Measurements from ENCODE around the gene SUSD6.

The SUSD6 gene

GRCh38 chr14:69674546-69675244, 63.3 kb downstream of the SUSD6 start:
- DNase-seq = no peak

GRCh38 chr14:69675245-69675583, 63.8 kb downstream of the SUSD6 start:
- no peak for DNase-seq

- DNase-seq = no peak
These were observed 64.6 kb downstream of the SUSD6 start for GRCh38 chr14:69675877-69676416.

GRCh38 chr14:69676723-69677122, 65.3 kb downstream of the SUSD6 start:
- DNase-seq = no peak

GRCh38 chr14:69680297-69680696, 68.9 kb downstream of the SUSD6 start:
- DNase-seq = no peak

GRCh38 chr14:69682136-69682535, 70.7 kb downstream of the SUSD6 start:
- no peak for DNase-seq

- no peak for DNase-seq
These were observed 71.3 kb downstream of the SUSD6 start for GRCh38 chr14:69682621-69683263.

GRCh38 chr14:69683971-69684370, 72.6 kb downstream of the SUSD6 start:
- no peak for DNase-seq

- no peak for DNase-seq
These were observed 73.2 kb downstream of the SUSD6 start for GRCh38 chr14:69684461-69685217.

- no peak for DNase-seq
These were observed 73.8 kb downstream of the SUSD6 start for GRCh38 chr14:69685218-69685616.

GRCh38 chr14:69685716-69686115, 74.3 kb downstream of the SUSD6 start:
- DNase-seq = peak; percentile 37 to 46

GRCh38 chr14:69687606-69688298, 76.4 kb downstream of the SUSD6 start:
- DNase-seq = no peak

GRCh38 chr14:69688299-69688649, 76.9 kb downstream of the SUSD6 start:
- no peak for DNase-seq

GRCh38 chr14:69690042-69690441, 78.6 kb downstream of the SUSD6 start:
- DNase-seq = no peak

- no peak for DNase-seq
These were observed 81.2 kb downstream of the SUSD6 start for GRCh38 chr14:69692594-69692993.

GRCh38 chr14:69693145-69693544, 81.7 kb downstream of the SUSD6 start:
- peak in 1 of 2 experiments; percentile 22 for DNase-seq

- DNase-seq = no peak
These were observed 82.7 kb downstream of the SUSD6 start for GRCh38 chr14:69693801-69694729.

GRCh38 chr14:69694730-69695281, 83.4 kb downstream of the SUSD6 start:
- DNase-seq = no peak

GRCh38 chr14:69695322-69696203, 84.2 kb downstream of the SUSD6 start:
- DNase-seq = no peak

- no peak for DNase-seq
These were observed 84.8 kb downstream of the SUSD6 start for GRCh38 chr14:69696204-69696527.

Measured in SHP77 (cell line).